Dermis microvascular lymphatic vessel endothelial cell (primary cell): ENCODE results near the gene LRRK1. TPM values are rescaled to one million over a fixed set of nuclear protein-coding genes. Genes with fewer than 3 reads are reported as not detected.
"Not testable (repeated sequence)": the region's sequence is repeated elsewhere in the genome, so short reads cannot be mapped to it uniquely, and the experiment has no call there.

Experiments used
- DNase-seq, 2 donors: peaks; one replicate each; pipeline versions ENCODE4 v3.0.0 to v3.0.0-alpha.2; 2010; ENCODE audit warnings: low read depth in 2 of 2
- total RNA-seq: library from RNA; depleted of rRNA; stranded (reverse); fragments of >200 nt; gene quantifications from 2 replicates; pipeline ENCODE4 v1.2.1, GENCODE V29; 2014

Gene LRRK1
- total RNA-seq, 1 donor from 2014 or later: 5.9 TPM

- no peak for DNase-seq
These were observed 171.3 kb downstream of the LRRK1 start for GRCh38 chr15:101090428-101090790.

- DNase-seq: peak; percentile 91 to 95
These were observed 172.2 kb downstream of the LRRK1 start for GRCh38 chr15:101091080-101092017.

GRCh38 chr15:101092156-101092866, 173.2 kb downstream of the LRRK1 start:
- DNase-seq: no peak

GRCh38 chr15:101092867-101093202, 173.7 kb downstream of the LRRK1 start:
- DNase-seq: no peak

- no peak for DNase-seq
These were observed 174.8 kb downstream of the LRRK1 start for GRCh38 chr15:101093958-101094357.

GRCh38 chr15:101095796-101096406, 176.7 kb downstream of the LRRK1 start:
- not testable (repeated sequence) for DNase-seq

- no peak for DNase-seq
These were observed 178.0 kb downstream of the LRRK1 start for GRCh38 chr15:101097111-101097510.

- no peak for DNase-seq
These were observed 180.0 kb downstream of the LRRK1 start for GRCh38 chr15:101099183-101099582.

- no peak for DNase-seq
These were observed 181.0 kb downstream of the LRRK1 start for GRCh38 chr15:101100118-101100517.

- DNase-seq: no peak
These were observed 181.7 kb downstream of the LRRK1 start for GRCh38 chr15:101100593-101101442.

GRCh38 chr15:101101676-101102075, 182.5 kb downstream of the LRRK1 start:
- no peak for DNase-seq

GRCh38 chr15:101102746-101103145, 183.6 kb downstream of the LRRK1 start:
- no peak for DNase-seq

- DNase-seq: no peak
These were observed 184.4 kb downstream of the LRRK1 start for GRCh38 chr15:101103598-101103997.

- no peak for DNase-seq
These were observed 185.0 kb downstream of the LRRK1 start for GRCh38 chr15:101104141-101104540.

- no peak for DNase-seq
These were observed 186.1 kb downstream of the LRRK1 start for GRCh38 chr15:101105059-101105891.

- DNase-seq: no peak
These were observed 187.9 kb downstream of the LRRK1 start for GRCh38 chr15:101107101-101107500.

GRCh38 chr15:101107625-101108460, 188.7 kb downstream of the LRRK1 start:
- DNase-seq: no peak

GRCh38 chr15:101108461-101108775, 189.3 kb downstream of the LRRK1 start:
- no peak for DNase-seq

GRCh38 chr15:101108791-101109190, 189.6 kb downstream of the LRRK1 start:
- no peak for DNase-seq
